ENCODE data around the gene ASB7.

DNA sequence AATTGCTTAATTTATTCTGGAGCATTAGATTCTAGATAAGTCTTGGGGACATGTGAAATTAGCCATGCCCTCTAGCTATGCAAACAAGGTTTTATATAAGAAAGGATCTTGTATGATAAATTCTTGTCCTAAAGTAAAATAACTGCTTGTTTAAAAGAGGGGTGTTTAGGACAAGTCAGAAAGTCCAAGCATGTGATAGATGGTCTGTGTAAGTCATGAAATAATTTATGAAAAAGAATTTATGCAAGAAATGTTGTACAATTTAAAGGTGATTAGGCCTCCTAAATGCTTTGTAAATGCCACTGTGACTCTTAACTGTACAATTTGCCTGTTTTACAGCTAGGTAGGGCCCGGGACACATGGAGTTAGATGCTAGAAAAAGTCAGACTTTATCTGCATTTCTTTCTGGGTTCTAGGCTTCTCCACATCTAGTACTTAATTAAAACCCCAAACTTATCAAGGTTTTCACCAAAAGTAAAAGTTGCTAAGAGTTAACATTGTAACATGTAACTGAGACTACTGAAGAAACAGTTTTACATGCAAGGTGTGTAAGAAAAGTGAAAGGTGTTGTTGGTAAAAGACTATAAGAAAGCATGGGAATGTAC lies 13.6 kb upstream of the ASB7 start:
- TF ChIP-seq CTCF (IDR thresholded peaks at IDR 0.05), result no peak
- TF ChIP-seq EZH2 (IDR thresholded peaks at IDR 0.05), result no peak
- TF ChIP-seq EZH2phosphoT487 (IDR thresholded peaks at IDR 0.05), result no peak
